ENCODE data around the gene TRIM10. TPM values are rescaled to one million over a fixed set of nuclear protein-coding genes. Genes with fewer than 3 reads are reported as not detected.

Gene TRIM10
- total RNA-seq, 1 donor from 2014 or later, result not detected

DNA sequence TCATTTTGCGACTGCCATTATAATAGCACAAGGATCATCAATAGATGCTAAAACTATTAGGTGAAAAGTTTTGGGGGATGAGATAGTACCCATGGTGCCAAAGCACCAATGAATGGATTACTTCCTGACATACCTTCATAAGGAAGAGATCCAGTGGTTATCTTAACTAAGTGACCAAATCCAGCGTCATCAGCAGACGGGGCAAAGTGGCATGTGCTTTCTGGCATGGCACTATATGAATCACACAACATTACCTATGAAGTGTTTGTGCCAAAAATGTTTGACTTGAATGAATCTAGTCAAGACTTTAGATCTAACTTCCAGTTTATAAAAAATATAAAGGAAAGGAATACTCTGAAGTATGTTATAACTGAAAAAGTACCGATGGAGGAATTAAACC is 41.4 kb upstream of the TRIM10 start:
- no peaks in the 10 kb centered on the region for H3K27me3 Mint-ChIP-seq (ENCODE audit: low read depth)
- TF ChIP-seq, protein P1, sequence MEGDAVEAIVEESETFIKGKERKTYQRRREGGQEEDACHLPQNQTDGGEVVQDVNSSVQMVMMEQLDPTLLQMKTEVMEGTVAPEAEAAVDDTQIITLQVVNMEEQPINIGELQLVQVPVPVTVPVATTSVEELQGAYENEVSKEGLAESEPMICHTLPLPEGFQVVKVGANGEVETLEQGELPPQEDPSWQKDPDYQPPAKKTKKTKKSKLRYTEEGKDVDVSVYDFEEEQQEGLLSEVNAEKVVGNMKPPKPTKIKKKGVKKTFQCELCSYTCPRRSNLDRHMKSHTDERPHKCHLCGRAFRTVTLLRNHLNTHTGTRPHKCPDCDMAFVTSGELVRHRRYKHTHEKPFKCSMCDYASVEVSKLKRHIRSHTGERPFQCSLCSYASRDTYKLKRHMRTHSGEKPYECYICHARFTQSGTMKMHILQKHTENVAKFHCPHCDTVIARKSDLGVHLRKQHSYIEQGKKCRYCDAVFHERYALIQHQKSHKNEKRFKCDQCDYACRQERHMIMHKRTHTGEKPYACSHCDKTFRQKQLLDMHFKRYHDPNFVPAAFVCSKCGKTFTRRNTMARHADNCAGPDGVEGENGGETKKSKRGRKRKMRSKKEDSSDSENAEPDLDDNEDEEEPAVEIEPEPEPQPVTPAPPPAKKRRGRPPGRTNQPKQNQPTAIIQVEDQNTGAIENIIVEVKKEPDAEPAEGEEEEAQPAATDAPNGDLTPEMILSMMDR (IDR thresholded peaks at IDR 0.05; ENCODE audit: unreplicated experiment), result no peak
- no peak overlapping the region for H3K4me3 Mint-ChIP-seq
- H3K4me1 Mint-ChIP-seq, result peaks cover 13% of the 10 kb centered on the region
- DNase-seq (ENCODE audit: low spot score in 2 of 2, unreplicated experiment in 2 of 2), result no peak
- peaks cover 21% of the 10 kb centered on the region for H3K36me3 Mint-ChIP-seq
- no peaks in the 10 kb centered on the region for H3K9me3 Mint-ChIP-seq
- no peak overlapping the region for H3K27ac Mint-ChIP-seq

DNA sequence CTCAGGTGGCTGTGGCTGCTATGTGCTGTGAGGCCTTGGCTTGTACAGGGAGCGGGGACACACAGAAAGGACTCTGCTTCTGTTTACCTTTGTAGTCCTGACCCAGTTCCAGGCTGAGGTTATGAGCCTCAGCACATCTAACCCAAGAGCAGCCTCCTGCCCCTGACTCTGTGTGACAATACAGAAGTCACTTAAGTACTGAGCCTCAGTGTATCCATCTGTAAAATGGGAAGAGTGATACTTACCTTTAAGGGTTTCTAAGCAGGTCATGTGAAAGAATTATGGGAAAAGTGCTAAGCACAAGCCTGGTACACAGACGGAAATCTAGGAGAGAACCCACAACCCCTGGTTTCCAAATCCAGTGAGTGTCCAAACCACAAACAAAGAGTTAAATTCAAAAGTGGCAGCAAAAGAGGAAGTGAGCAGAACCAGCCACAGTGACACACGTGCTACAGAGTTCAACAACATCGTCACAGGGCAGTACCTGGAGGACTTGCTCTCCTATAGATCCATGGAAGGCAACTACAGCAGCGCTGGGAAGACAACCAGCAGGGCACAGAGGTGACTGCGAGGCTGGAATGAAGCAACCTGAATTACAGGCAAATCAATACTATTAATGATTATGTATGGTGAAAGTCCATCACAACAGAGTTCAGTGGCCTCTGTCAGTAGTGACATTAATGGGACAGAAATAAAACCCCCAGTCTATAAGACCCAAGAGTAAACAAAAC is 39.7 kb upstream of the TRIM10 start:
- H3K9me3 Mint-ChIP-seq, result no peaks in the 10 kb centered on the region
- DNase-seq (ENCODE audit: low spot score in 2 of 2, unreplicated experiment in 2 of 2), result no peak
- TF ChIP-seq, protein P1 (IDR thresholded peaks at IDR 0.05; ENCODE audit: unreplicated experiment), result no peak
- no peak overlapping the region for H3K4me3 Mint-ChIP-seq
- peaks cover 3% of the 10 kb centered on the region for H3K4me1 Mint-ChIP-seq
- no peaks in the 10 kb centered on the region for H3K27me3 Mint-ChIP-seq (ENCODE audit: low read depth)
- no peak overlapping the region for H3K27ac Mint-ChIP-seq
- H3K36me3 Mint-ChIP-seq, result peaks cover 27% of the 10 kb centered on the region

DNA sequence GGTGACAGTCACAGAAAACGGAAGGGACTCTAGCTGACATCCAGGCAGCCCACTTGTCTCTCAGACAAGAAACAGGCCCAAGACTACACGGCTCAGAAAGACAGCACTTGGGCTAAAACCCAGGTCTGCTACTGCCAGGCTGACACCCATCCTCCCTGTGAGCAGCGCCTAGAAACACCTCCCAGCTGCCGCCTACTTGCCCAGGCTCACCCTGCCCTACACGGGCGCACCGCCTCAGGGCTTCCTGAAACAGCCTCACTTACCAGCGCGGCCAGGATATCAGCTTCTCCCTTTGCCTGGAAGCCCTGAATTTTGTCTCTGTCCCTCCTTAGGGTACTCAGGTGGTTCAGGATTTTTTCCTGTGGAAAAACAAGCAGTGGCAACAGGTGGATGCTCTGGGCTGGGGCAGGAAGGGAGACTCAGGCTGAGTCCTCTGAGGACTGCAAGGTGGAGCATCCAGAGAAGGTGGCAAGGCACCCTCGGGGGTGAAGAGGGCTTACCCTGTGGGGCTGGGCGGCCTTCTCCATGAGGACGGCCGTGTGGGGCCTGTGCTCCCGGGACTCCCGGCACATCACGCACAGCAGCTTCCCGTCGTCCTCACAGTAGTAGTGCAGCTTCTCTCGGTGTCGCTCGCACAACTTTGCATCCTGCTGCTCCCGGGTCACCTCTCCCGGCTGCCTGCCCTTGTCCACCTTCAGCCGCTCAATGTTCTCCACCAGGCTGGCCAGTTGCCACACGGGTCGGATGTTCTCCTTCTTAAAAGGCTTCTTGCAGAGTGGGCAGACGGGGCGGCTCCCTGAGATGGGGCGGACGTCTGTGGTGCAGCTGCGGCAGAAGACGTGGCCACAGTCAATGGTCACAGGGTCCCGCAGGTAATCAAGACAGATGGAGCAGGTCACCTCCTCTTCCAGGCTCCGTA is 37.4 kb upstream of the TRIM10 start:
- Mint-ChIP-seq H3K27me3 (ENCODE audit: low read depth) (no peaks in the 10 kb centered on the region), H3K27ac (no peak overlapping the region), H3K4me3 (no peak overlapping the region), H3K4me1 (peaks cover 3% of the 10 kb centered on the region), H3K36me3 (peaks cover 28% of the 10 kb centered on the region), H3K9me3 (no peaks in the 10 kb centered on the region)
- no peak for DNase-seq (ENCODE audit: low spot score in 2 of 2, unreplicated experiment in 2 of 2)
- TF ChIP-seq, protein P1 (IDR thresholded peaks at IDR 0.05; ENCODE audit: unreplicated experiment), result no peak

DNA sequence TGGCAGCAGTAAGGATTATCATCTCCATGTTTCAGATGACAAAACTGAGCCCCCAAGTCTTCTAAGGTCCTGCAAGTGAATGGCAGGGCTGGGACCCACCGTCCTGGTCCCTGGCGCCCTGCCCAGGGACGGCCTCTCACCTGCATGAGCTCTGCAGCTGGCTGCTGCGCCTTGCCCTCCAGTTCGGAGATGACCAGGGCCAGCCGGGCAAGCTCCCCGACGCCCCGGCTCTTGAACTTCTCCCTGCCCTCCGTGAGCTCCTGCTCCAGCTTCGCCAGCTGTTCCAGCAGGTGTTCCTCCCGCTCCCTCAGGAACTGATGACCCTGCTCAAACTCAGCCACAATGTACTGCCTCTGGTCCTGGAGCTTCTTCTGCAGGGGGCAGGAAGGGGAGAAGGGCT is 35.4 kb upstream of the TRIM10 start:
- no peak for DNase-seq (ENCODE audit: low spot score in 2 of 2, unreplicated experiment in 2 of 2)
- H3K27ac Mint-ChIP-seq, result no peak overlapping the region
- peaks cover 28% of the 10 kb centered on the region for H3K36me3 Mint-ChIP-seq
- H3K4me3 Mint-ChIP-seq, result no peak overlapping the region
- no peaks in the 10 kb centered on the region for H3K4me1 Mint-ChIP-seq
- TF ChIP-seq, protein P1 (IDR thresholded peaks at IDR 0.05; ENCODE audit: unreplicated experiment), result no peak
- H3K27me3 Mint-ChIP-seq (ENCODE audit: low read depth), result no peaks in the 10 kb centered on the region
- H3K9me3 Mint-ChIP-seq, result no peaks in the 10 kb centered on the region

DNA sequence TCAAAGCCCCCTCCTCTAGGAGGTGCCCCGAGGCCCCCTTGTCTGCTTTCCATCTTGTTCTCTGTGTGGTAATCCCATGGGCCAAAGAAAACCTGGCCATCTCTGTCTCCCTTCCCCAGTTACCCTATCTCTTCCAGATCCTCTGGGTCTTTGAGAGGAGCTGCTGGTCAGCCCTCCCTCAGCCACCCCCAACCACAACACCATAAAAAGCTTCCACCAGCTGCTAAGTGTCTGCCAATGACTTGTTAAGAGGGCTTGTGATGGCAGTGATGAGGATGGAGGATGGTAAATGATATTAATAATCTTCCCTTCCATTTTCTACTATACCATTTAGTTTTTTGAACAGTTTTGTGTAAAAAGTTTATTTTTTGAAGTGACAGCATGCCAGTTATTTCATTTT is 34.9 kb upstream of the TRIM10 start:
- Mint-ChIP-seq H3K27ac (no peak overlapping the region), H3K4me3 (no peak overlapping the region), H3K36me3 (peaks cover 30% of the 10 kb centered on the region), H3K9me3 (no peaks in the 10 kb centered on the region), H3K4me1 (no peaks in the 10 kb centered on the region), H3K27me3 (ENCODE audit: low read depth) (no peaks in the 10 kb centered on the region)
- TF ChIP-seq, protein P1 (IDR thresholded peaks at IDR 0.05; ENCODE audit: unreplicated experiment), result no peak
- DNase-seq (ENCODE audit: low spot score in 2 of 2, unreplicated experiment in 2 of 2), result no peak

Measured in mesothelial cell of epicardium (in vitro differentiated cells).